Activated CD8-positive, alpha-beta memory T cell treated with anti-CD3 and anti-CD28 coated beads, Interleukin-2, amount 10 ng/mL, durations not matched to agents 7 days and 5 days (primary cell): ENCODE measurements around the gene TNFAIP1. TPM values are rescaled to one million over a fixed set of nuclear protein-coding genes. Genes with fewer than 3 reads are reported as not detected.

Experiments
- ATAC-seq: fragments of 150-1000 bp; cut with Tn5 transposase; one replicate; pipeline ENCODE4 v1.10.0; 2021; ENCODE audit warnings: moderate library complexity
- CTCF ChIA-PET: fragments of 350-600 bp; sonication (Branson Sonifier 250); formaldehyde crosslinking; loops from one replicate; lab custom pipeline; 2021; ENCODE audit warnings: antibody characterized with exemption; lab: Charles Lee
- DNase-seq: peaks from one replicate; pipeline ENCODE4 v3.0.0-alpha.2; 2020
- H3K27ac Mint-ChIP-seq: one replicate; pipeline ENCODE4 v1.8.0; 2021; ENCODE audit warnings: mild to moderate bottlenecking, mixed read lengths
- H3K27me3 Mint-ChIP-seq: one replicate; pipeline ENCODE4 v1.8.0; 2021; ENCODE audit warnings: mixed read lengths
- H3K36me3 Mint-ChIP-seq: one replicate; pipeline ENCODE4 v1.8.0; 2021; ENCODE audit warnings: mild to moderate bottlenecking, mixed read lengths
- H3K4me1 Mint-ChIP-seq: one replicate; pipeline ENCODE4 v1.8.0; 2021; ENCODE audit warnings: mixed read lengths
- H3K4me3 Mint-ChIP-seq: one replicate; pipeline ENCODE4 v1.8.0; 2021; ENCODE audit warnings: mild to moderate bottlenecking, moderate library complexity, mixed read lengths
- H3K9me3 Mint-ChIP-seq: one replicate; pipeline ENCODE4 v1.8.0; 2022; ENCODE audit warnings: low read depth, mixed read lengths
- total RNA-seq, 2 experiments: library from RNA; stranded (reverse); gene quantifications; one replicate each; pipeline ENCODE4 v1.2.3, GENCODE V29; 2021

TNFAIP1 gene
- total RNA-seq, 2 experiments from 2014 or later: 19.5 to 22.2 TPM

GRCh38 chr17:28363186-28363585, 27.6 kb downstream of the TNFAIP1 start:
- no peak overlapping the region for H3K4me3 Mint-ChIP-seq
- H3K27me3 Mint-ChIP-seq: no peaks in the 10 kb centered on the region
- no peak for DNase-seq
- H3K9me3 Mint-ChIP-seq: no peaks in the 10 kb centered on the region
- no peak for ATAC-seq
- H3K4me1 Mint-ChIP-seq: peaks cover 12% of the 10 kb centered on the region
- H3K27ac Mint-ChIP-seq: no peak overlapping the region
- peaks cover 15% of the 10 kb centered on the region for H3K36me3 Mint-ChIP-seq
- CTCF ChIA-PET: no interaction called here

GRCh38 chr17:28363776-28364650, 28.5 kb downstream of the TNFAIP1 start:
- ATAC-seq (no peak), DNase-seq (no peak)
- peaks cover 3% of the 10 kb centered on the region for H3K4me1 Mint-ChIP-seq
- CTCF ChIA-PET: interaction anchor here (1.5 to 1.6 kb wide), 2 partner anchors 15 to 50 kb away, joined by 3 read pairs; no protein-coding TSS in a partner anchor
- no peaks in the 10 kb centered on the region for H3K9me3 Mint-ChIP-seq
- peaks cover 15% of the 10 kb centered on the region for H3K36me3 Mint-ChIP-seq
- no peak overlapping the region for H3K27ac Mint-ChIP-seq
- H3K4me3 Mint-ChIP-seq: no peak overlapping the region
- no peaks in the 10 kb centered on the region for H3K27me3 Mint-ChIP-seq

- Mint-ChIP-seq H3K4me1 (no peaks in the 10 kb centered on the region), H3K4me3 (no peak within 1 kb of the TSS), H3K27ac (no peak within 1 kb of the TSS), H3K36me3 (peaks cover 11% of the 10 kb centered on the region), H3K27me3 (no peaks in the 10 kb centered on the region), H3K9me3 (no peaks in the 10 kb centered on the region)
- ATAC-seq (no peak), DNase-seq (no peak)
- CTCF ChIA-PET: interaction anchor here (1.5 to 1.6 kb wide), 2 partner anchors 14 to 51 kb away, joined by 3 read pairs; no protein-coding TSS in a partner anchor
These were observed 29.3 kb downstream of the TNFAIP1 start, which contains the start of gene SEBOX for GRCh38 chr17:28364665-28365363. Gene SEBOX, minus strand, starts transcription at chr17:28365199. Its CDS starts 48 bp downstream, at chr17:28365151.

GRCh38 chr17:28365487-28365886, 29.9 kb downstream of the TNFAIP1 start:
- peaks cover 7% of the 10 kb centered on the region for H3K36me3 Mint-ChIP-seq
- ATAC-seq: no peak
- CTCF ChIA-PET: interaction anchor here (1.5 kb wide), 1 partner anchor 52 kb away, joined by 3 read pairs; no protein-coding TSS in a partner anchor

GRCh38 chr17:28366605-28367004, 31.0 kb downstream of the TNFAIP1 start:
- H3K4me1 Mint-ChIP-seq: peaks cover 5% of the 10 kb centered on the region
- no peaks in the 10 kb centered on the region for H3K36me3 Mint-ChIP-seq
- H3K27ac Mint-ChIP-seq: no peak overlapping the region
- H3K27me3 Mint-ChIP-seq: no peaks in the 10 kb centered on the region
- no peak for DNase-seq
- CTCF ChIA-PET: interaction anchor here (1.1 to 2.1 kb wide), 2 partner anchors 8 to 9 kb away, joined by 3 to 4 read pairs; partner anchors contain the start of gene POLDIP2
- ATAC-seq: no peak
- no peak overlapping the region for H3K4me3 Mint-ChIP-seq
- no peaks in the 10 kb centered on the region for H3K9me3 Mint-ChIP-seq

More at GRCh38 chr17:28365487-28365886, 29.9 kb downstream of the TNFAIP1 start:
- H3K4me1 Mint-ChIP-seq: no peaks in the 10 kb centered on the region
- no peak overlapping the region for H3K27ac Mint-ChIP-seq
- H3K9me3 Mint-ChIP-seq: no peaks in the 10 kb centered on the region
- no peak overlapping the region for H3K4me3 Mint-ChIP-seq
- H3K27me3 Mint-ChIP-seq: no peaks in the 10 kb centered on the region
- no peak for DNase-seq

- CTCF ChIA-PET: interaction anchor here (1.1 to 2.1 kb wide), 2 partner anchors 10 kb away, joined by 3 to 4 read pairs; partner anchors contain the start of gene POLDIP2
These were observed 32.2 kb downstream of the TNFAIP1 start for GRCh38 chr17:28367641-28368305.

GRCh38 chr17:28368306-28368831, 32.8 kb downstream of the TNFAIP1 start:
- CTCF ChIA-PET: interaction anchor here (2.1 kb wide), 1 partner anchor 11 kb away, joined by 4 read pairs; the partner anchor contains the start of gene POLDIP2
- Mint-ChIP-seq H3K27ac (no peak overlapping the region), H3K27me3 (no peaks in the 10 kb centered on the region), H3K9me3 (no peaks in the 10 kb centered on the region), H3K36me3 (no peaks in the 10 kb centered on the region), H3K4me3 (no peak overlapping the region), H3K4me1 (peaks cover 16% of the 10 kb centered on the region)
- ATAC-seq (no peak), DNase-seq (no peak)

More at GRCh38 chr17:28367641-28368305, 32.2 kb downstream of the TNFAIP1 start:
- ATAC-seq: no peak
- DNase-seq: no peak
- H3K36me3 Mint-ChIP-seq: no peaks in the 10 kb centered on the region
- H3K9me3 Mint-ChIP-seq: no peaks in the 10 kb centered on the region
- H3K27me3 Mint-ChIP-seq: no peaks in the 10 kb centered on the region
- no peak overlapping the region for H3K27ac Mint-ChIP-seq
- H3K4me3 Mint-ChIP-seq: no peak overlapping the region
- peaks cover 10% of the 10 kb centered on the region for H3K4me1 Mint-ChIP-seq

GRCh38 chr17:28368915-28369683, 33.5 kb downstream of the TNFAIP1 start:
- CTCF ChIA-PET: no interaction called here
- Mint-ChIP-seq H3K4me1 (peaks cover 20% of the 10 kb centered on the region), H3K27ac (no peak overlapping the region), H3K36me3 (no peaks in the 10 kb centered on the region), H3K4me3 (no peak overlapping the region), H3K9me3 (no peaks in the 10 kb centered on the region), H3K27me3 (no peaks in the 10 kb centered on the region)
- DNase-seq (no peak), ATAC-seq (no peak)

- H3K9me3 Mint-ChIP-seq: no peaks in the 10 kb centered on the region
- no peak overlapping the region for H3K4me3 Mint-ChIP-seq
- H3K27me3 Mint-ChIP-seq: no peaks in the 10 kb centered on the region
- no peak for ATAC-seq
- no peak overlapping the region for H3K27ac Mint-ChIP-seq
- peaks cover 20% of the 10 kb centered on the region for H3K4me1 Mint-ChIP-seq
- CTCF ChIA-PET: interaction anchor here (1.6 kb wide), 1 partner anchor 12 kb away, joined by 5 read pairs; the partner anchor contains the start of gene POLDIP2
- no peak for DNase-seq
- no peaks in the 10 kb centered on the region for H3K36me3 Mint-ChIP-seq
These were observed 34.1 kb downstream of the TNFAIP1 start for GRCh38 chr17:28369684-28370034.

- H3K36me3 Mint-ChIP-seq: no peaks in the 10 kb centered on the region
- peaks cover 20% of the 10 kb centered on the region for H3K4me1 Mint-ChIP-seq
- no peaks in the 10 kb centered on the region for H3K27me3 Mint-ChIP-seq
- peak within 1 kb of the TSS; percentile 73 for H3K27ac Mint-ChIP-seq
- no peak for ATAC-seq
- DNase-seq: no peak
- H3K4me3 Mint-ChIP-seq: peak within 1 kb of the TSS; percentile 82
- CTCF ChIA-PET: interaction anchor here (1.6 kb wide), 2 partner anchors 13 to 16 kb away, joined by 3 to 5 read pairs; partner anchors contain the start of gene POLDIP2
- no peaks in the 10 kb centered on the region for H3K9me3 Mint-ChIP-seq
These were observed 34.6 kb downstream of the TNFAIP1 start, which contains the start of gene VTN for GRCh38 chr17:28370035-28370743. Gene VTN, minus strand, starts transcription at chr17:28370307. Its CDS starts 104 bp downstream, at chr17:28370203.

- ATAC-seq (no peak), DNase-seq (no peak)
- CTCF ChIA-PET: interaction anchor here (1.2 to 1.6 kb wide), 3 partner anchors 13 to 179 kb away, joined by 3 to 5 read pairs (median 3); partner anchors contain the start of gene POLDIP2
- Mint-ChIP-seq H3K27me3 (no peaks in the 10 kb centered on the region), H3K36me3 (no peaks in the 10 kb centered on the region), H3K9me3 (no peaks in the 10 kb centered on the region), H3K27ac (peak overlapping the region; percentile 73), H3K4me1 (peaks cover 20% of the 10 kb centered on the region), H3K4me3 (peak overlapping the region; percentile 82)
These were observed 35.2 kb downstream of the TNFAIP1 start for GRCh38 chr17:28370744-28371103.
